HCT116 (cell line): Measurements from ENCODE around the gene ZNRF2. TPM values are rescaled to one million over a fixed set of nuclear protein-coding genes. Genes with fewer than 3 reads are reported as not detected.

Experiments used
- ATAC-seq: fragments of 200-7000 bp; cut with Tn5 transposase; 2 replicates; pipeline ENCODE4 v1.9.1; 2020; ENCODE audit warnings: mild to moderate bottlenecking, moderate library complexity
- BruUV-seq: library from RNA; stranded (reverse); fragments of 400-500 nt; replicated peaks from 2 replicates; lab custom pipeline; 2021; lab: Mats Ljungman, UMichigan
- CTCF ChIA-PET: fragments of 300-600 bp; sonication (Branson Sonifier 250); formaldehyde crosslinking; loops from one replicate; lab custom pipeline; 2021; ENCODE audit warnings: antibody characterized with exemption; lab: Charles Lee
- POLR2A ChIA-PET: fragments of 300-600, 350-600 bp; sonication (Branson Sonifier 250); formaldehyde crosslinking; loops from one replicate; lab custom pipeline; 2021; ENCODE audit warnings: antibody characterized with exemption; lab: Charles Lee
- RAD21 ChIA-PET, 2 experiments: fragments of 300-600 bp; sonication (Branson Sonifier 250); formaldehyde crosslinking; loops; one replicate each; lab custom pipeline; 2023; ENCODE audit warnings: low total read pairs in 2 of 2; ENCODE audit not compliant: uncharacterized antibody in 2 of 2, unreplicated experiment in 2 of 2, low non-redundant PET in 1 of 2; lab: Charles Lee
- DNase-seq: peaks from one replicate; pipeline ENCODE4 v3.0.0-alpha.2; 2010; ENCODE audit warnings: low read depth, low spot score
- H2AFZ ChIP-seq: fragments of 200-600 bp; shearing (Covaris generic), sonication (generic); 2 replicates; pipeline ENCODE4 v1.6.1; 2017; ENCODE audit warnings: low read depth, mixed run types, mixed read lengths, antibody characterized with exemption, low read length; ENCODE audit not compliant: poor library complexity, severe bottlenecking
- H3K27ac ChIP-seq: 2 replicates; pipeline ENCODE4 v1.5.1; 2012; ENCODE audit warnings: low read depth, low read length
- H3K27me3 ChIP-seq: fragments of 200-600 bp; sonication (generic); 2 replicates; pipeline ENCODE4 v1.6.1; 2016; ENCODE audit warnings: mixed run types, low read length, mixed read lengths; ENCODE audit not compliant: insufficient read depth
- H3K36me3 ChIP-seq, 2 experiments: fragments of 200-500 bp in 1 of 2; fragments of 200-600 bp in 1 of 2; sonication (Bioruptor generic) in 1 of 2; sonication (generic) in 1 of 2; 2 replicates each; pipeline versions ENCODE4 v1.5.1 to v1.6.1; 2014 to 2016; ENCODE audit warnings: low read length in 2 of 2, inconsistent platforms in 1 of 2, mixed read lengths in 1 of 2, mixed run types in 1 of 2; ENCODE audit not compliant: insufficient read depth in 2 of 2, control insufficient read depth in 1 of 2
- H3K4me1 ChIP-seq, 2 experiments: fragments of 200-600 bp in 1 of 2; sonication (generic) in 1 of 2; 2 replicates each; pipeline versions ENCODE4 v1.5.1 to v1.6.1; 2012 to 2017; ENCODE audit warnings: low read length in 2 of 2, inconsistent platforms in 1 of 2, mild to moderate bottlenecking in 1 of 2, mixed read lengths in 1 of 2, mixed run types in 1 of 2, moderate library complexity in 1 of 2; ENCODE audit not compliant: insufficient read depth in 2 of 2, control insufficient read depth in 1 of 2
- H3K4me2 ChIP-seq: fragments of 200-600 bp; sonication (generic); 2 replicates; pipeline ENCODE4 v1.6.1; 2017; ENCODE audit warnings: mixed run types, low read length, mixed read lengths
- H3K4me3 ChIP-seq, 2 experiments: fragments of 200-600 bp in 1 of 2; sonication (generic) in 1 of 2; replicated peaks in 1 of 2; 2 replicates each; pipeline ENCODE4 v1.5.1; 2011 to 2016; ENCODE audit warnings: low read length in 2 of 2, control low read depth in 1 of 2, low read depth in 1 of 2, mild to moderate bottlenecking in 1 of 2, mixed read lengths in 1 of 2, mixed run types in 1 of 2
- H3K79me2 ChIP-seq: fragments of 200-600 bp; sonication (generic); 2 replicates; pipeline ENCODE4 v1.6.1; 2017; ENCODE audit warnings: mild to moderate bottlenecking, mixed run types, low read length, moderate library complexity, mixed read lengths; ENCODE audit not compliant: insufficient read depth
- H3K9ac ChIP-seq: fragments of 200-600 bp; sonication (generic); 2 replicates; pipeline ENCODE4 v1.6.1; 2016; ENCODE audit warnings: low read length, mixed read lengths
- H3K9me2 ChIP-seq: fragments of 200-600 bp; sonication (generic), shearing (Covaris generic); 2 replicates; pipeline ENCODE4 v1.6.1; 2017; ENCODE audit warnings: mixed run types, mild to moderate bottlenecking, moderate library complexity; ENCODE audit not compliant: insufficient read depth
- H3K9me3 ChIP-seq, 2 experiments: fragments of 200-500 bp in 1 of 2; fragments of 200-600 bp in 1 of 2; sonication (Bioruptor generic) in 1 of 2; sonication (generic) in 1 of 2; 2 replicates each; pipeline ENCODE4 v1.6.1; 2014 to 2017; ENCODE audit warnings: low read length in 2 of 2, mixed read lengths in 2 of 2, inconsistent platforms in 1 of 2, low read depth in 1 of 2, mild to moderate bottlenecking in 1 of 2, mixed run types in 1 of 2, moderate library complexity in 1 of 2; ENCODE audit not compliant: control insufficient read depth in 1 of 2, insufficient read depth in 1 of 2
- H4K20me1 ChIP-seq: fragments of 200-600 bp; sonication (generic), shearing (Covaris generic); 2 replicates; pipeline ENCODE4 v1.6.1; 2017; ENCODE audit warnings: mixed run types, mild to moderate bottlenecking, moderate library complexity; ENCODE audit not compliant: insufficient read depth
- CBX3 ChIP-seq: IDR thresholded peaks from 2 replicates; pipeline ENCODE4 v1.6.1; 2012; ENCODE audit warnings: low read depth
- CEBPB ChIP-seq: IDR thresholded peaks from 2 replicates; pipeline ENCODE4 v1.6.1; 2012; ENCODE audit warnings: low read depth
- ELF1 ChIP-seq: IDR thresholded peaks from 2 replicates; pipeline ENCODE4 v1.6.1; 2012; ENCODE audit warnings: low read depth, borderline replicate concordance
- EZH2 ChIP-seq: fragments of 200-600 bp; sonication (generic); IDR thresholded peaks from 2 replicates; pipeline ENCODE4 v1.6.1; 2017; ENCODE audit warnings: antibody characterized with exemption, mixed run types
- EZH2phosphoT487 ChIP-seq: fragments of 200-600 bp; IDR thresholded peaks from 2 replicates; pipeline ENCODE4 v1.6.1; 2018; ENCODE audit warnings: antibody characterized with exemption, borderline replicate concordance
- FOSL1 ChIP-seq: IDR thresholded peaks from 2 replicates; pipeline ENCODE4 v1.6.1; 2012; ENCODE audit warnings: low read depth
- JUND ChIP-seq: IDR thresholded peaks from 2 replicates; pipeline ENCODE4 v1.6.1; 2012
- MAX ChIP-seq: IDR thresholded peaks from 2 replicates; pipeline ENCODE4 v1.6.1; 2012
- POLR2A ChIP-seq: IDR thresholded peaks from 2 replicates; pipeline ENCODE4 v1.7.0; 2011; ENCODE audit warnings: borderline replicate concordance; ENCODE audit not compliant: insufficient read depth, insufficient read length; ENCODE audit errors: extremely low read depth
- RAD21 ChIP-seq: IDR thresholded peaks from 2 replicates; pipeline ENCODE4 v1.6.1; 2012; ENCODE audit warnings: low read depth, mild to moderate bottlenecking
- REST ChIP-seq: IDR thresholded peaks from 2 replicates; pipeline ENCODE4 v1.6.1; 2012; ENCODE audit warnings: low read depth
- SIN3A ChIP-seq: IDR thresholded peaks from 2 replicates; pipeline ENCODE4 v1.6.1; 2012; ENCODE audit warnings: low read depth
- SP1 ChIP-seq: IDR thresholded peaks from 2 replicates; pipeline ENCODE4 v1.6.1; 2012; ENCODE audit warnings: low read depth
- SRF ChIP-seq: IDR thresholded peaks from 2 replicates; pipeline ENCODE4 v1.6.1; 2012; ENCODE audit warnings: low read depth
- TCF7L2 ChIP-seq: IDR thresholded peaks from 2 replicates; pipeline ENCODE4 v1.7.0; 2011; ENCODE audit warnings: borderline replicate concordance, inconsistent platforms; ENCODE audit not compliant: insufficient read depth, insufficient read length; ENCODE audit errors: extremely low read depth
- ZFX ChIP-seq: fragments of 450-650 bp; IDR thresholded peaks from 2 replicates; pipeline ENCODE4 v1.6.1; 2017
- intact Hi-C: fragments of 100-400 bp; cut with micrococcal nuclease; formaldehyde crosslinking; loops from 2 replicates; pipeline ENCODE4 v1.10.0; 2022
- total RNA-seq: library from RNA; stranded (reverse); gene quantifications from one replicate; pipeline ENCODE4 v1.2.1, GENCODE V29; 2021; ENCODE audit not compliant: unreplicated experiment
- TF ChIP-seq, protein P1 (sequence below): IDR thresholded peaks from 2 replicates; pipeline ENCODE4 v1.6.1; 2011; ENCODE audit warnings: mild to moderate bottlenecking, low read length, moderate library complexity; ENCODE audit not compliant: insufficient replicate concordance; ENCODE audit errors: extremely low read depth
- TF ChIP-seq, protein P2 (sequence below), 3 experiments: fragments of 200-600 bp in 1 of 3; sonication (generic) in 1 of 3; IDR thresholded peaks in 2 of 3; conservative IDR thresholded peaks in 1 of 3; 2 replicates each; pipeline ENCODE4 v1.5.1; 2012 to 2017; ENCODE audit warnings: low read depth in 2 of 3, low read length in 2 of 3, antibody characterized with exemption in 1 of 3, borderline replicate concordance in 1 of 3, control low read depth in 1 of 3, mild to moderate bottlenecking in 1 of 3, mixed read lengths in 1 of 3, mixed run types in 1 of 3, moderate library complexity in 1 of 3; ENCODE audit not compliant: insufficient read depth in 1 of 3
- TF ChIP-seq, protein P3 (sequence below): IDR thresholded peaks from 2 replicates; pipeline ENCODE4 v1.6.1; 2012

Gene ZNRF2
- total RNA-seq, 1 experiment from 2014 or later: 10.2 TPM

DNA sequence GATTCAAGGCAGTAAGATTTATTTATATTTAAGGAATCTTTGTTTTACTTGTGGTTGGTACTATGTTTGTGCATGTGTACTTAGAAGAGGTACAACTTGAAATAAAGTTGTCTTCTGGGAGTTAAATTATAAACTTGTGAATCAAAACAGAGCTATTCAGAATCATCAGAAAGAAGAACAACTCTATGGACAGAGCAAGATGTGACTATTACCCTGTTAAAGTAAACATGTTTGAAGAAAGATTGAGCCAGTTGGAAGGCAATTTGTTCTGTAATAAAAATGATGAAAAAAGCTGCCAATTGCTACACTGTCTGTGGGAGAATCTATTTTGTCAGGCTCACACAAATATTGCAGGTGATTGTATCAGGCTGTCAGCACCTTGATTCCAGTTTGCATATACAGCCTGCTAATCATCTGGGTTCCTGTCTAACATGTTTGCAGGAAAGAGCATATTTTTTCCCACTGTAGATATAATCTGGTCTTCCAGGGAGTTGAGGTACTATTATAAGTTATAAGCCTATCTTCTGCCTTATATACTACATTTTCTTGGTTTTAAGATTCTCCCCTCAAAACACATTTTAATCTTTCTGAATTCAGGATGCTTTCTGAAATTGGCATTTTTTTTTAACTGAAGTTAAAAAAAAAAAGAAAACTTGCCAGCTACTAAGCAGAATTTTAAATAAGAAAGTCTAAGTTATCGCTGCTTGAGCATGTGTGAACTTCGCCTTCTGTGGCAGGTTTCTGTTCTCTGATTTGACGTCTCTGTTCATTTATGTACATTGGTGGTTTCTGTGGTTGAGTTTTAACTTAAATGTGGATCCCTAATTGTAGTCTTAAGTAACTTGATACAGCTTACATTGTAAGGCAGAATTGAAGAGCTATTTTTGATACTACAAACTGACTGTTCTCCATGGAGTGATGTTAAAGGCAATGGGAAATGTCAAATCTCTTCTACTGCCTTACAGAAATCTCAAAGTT, 46.0 kb downstream of the ZNRF2 start:
- Histone ChIP-seq H3K9me3 (no peaks in the 10 kb centered on the region), H3K9ac (no peak overlapping the region), H3K9me2 (no peaks in the 10 kb centered on the region), H3K79me2 (0 out of 2 replicates have a peak, but pooled peaks cover 14% of the 10 kb centered on the region), H4K20me1 (no peaks in the 10 kb centered on the region), H3K36me3 (no peaks in the 10 kb centered on the region), H3K27me3 (no peaks in the 10 kb centered on the region), H2AFZ (no peak overlapping the region), H3K4me3 (no peak overlapping the region), H3K4me1 (0 out of 4 replicates have a peak, but pooled peaks cover 0 to 3% of the 10 kb centered on the region in 2 experiments), H3K4me2 (no peak overlapping the region), H3K27ac (no peak overlapping the region)
- no TSS peak for BruUV-seq
- ATAC-seq (no peak), DNase-seq (no peak)
- ChIA-PET CTCF (no interaction called here), POLR2A (no interaction called here), RAD21 (no interaction called here)
- intact Hi-C loops: no loop called here
- TF ChIP-seq SRF (no peak), ELF1 (no peak), ZFX (no peak), RAD21 (no peak), MAX (no peak), EZH2phosphoT487 (no peak), POLR2A (no peak), REST (no peak), SIN3A (no peak), EZH2 (no peak), TCF7L2 (no peak), CEBPB (no peak), SP1 (no peak), CBX3 (no peak), FOSL1 (no peak), JUND (no peak)
- TF ChIP-seq, protein P1, sequence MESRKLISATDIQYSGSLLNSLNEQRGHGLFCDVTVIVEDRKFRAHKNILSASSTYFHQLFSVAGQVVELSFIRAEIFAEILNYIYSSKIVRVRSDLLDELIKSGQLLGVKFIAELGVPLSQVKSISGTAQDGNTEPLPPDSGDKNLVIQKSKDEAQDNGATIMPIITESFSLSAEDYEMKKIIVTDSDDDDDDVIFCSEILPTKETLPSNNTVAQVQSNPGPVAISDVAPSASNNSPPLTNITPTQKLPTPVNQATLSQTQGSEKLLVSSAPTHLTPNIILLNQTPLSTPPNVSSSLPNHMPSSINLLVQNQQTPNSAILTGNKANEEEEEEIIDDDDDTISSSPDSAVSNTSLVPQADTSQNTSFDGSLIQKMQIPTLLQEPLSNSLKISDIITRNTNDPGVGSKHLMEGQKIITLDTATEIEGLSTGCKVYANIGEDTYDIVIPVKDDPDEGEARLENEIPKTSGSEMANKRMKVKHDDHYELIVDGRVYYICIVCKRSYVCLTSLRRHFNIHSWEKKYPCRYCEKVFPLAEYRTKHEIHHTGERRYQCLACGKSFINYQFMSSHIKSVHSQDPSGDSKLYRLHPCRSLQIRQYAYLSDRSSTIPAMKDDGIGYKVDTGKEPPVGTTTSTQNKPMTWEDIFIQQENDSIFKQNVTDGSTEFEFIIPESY: no peak
- TF ChIP-seq, protein P2, sequence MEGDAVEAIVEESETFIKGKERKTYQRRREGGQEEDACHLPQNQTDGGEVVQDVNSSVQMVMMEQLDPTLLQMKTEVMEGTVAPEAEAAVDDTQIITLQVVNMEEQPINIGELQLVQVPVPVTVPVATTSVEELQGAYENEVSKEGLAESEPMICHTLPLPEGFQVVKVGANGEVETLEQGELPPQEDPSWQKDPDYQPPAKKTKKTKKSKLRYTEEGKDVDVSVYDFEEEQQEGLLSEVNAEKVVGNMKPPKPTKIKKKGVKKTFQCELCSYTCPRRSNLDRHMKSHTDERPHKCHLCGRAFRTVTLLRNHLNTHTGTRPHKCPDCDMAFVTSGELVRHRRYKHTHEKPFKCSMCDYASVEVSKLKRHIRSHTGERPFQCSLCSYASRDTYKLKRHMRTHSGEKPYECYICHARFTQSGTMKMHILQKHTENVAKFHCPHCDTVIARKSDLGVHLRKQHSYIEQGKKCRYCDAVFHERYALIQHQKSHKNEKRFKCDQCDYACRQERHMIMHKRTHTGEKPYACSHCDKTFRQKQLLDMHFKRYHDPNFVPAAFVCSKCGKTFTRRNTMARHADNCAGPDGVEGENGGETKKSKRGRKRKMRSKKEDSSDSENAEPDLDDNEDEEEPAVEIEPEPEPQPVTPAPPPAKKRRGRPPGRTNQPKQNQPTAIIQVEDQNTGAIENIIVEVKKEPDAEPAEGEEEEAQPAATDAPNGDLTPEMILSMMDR (IDR thresholded peaks at IDR 0.05 in 2 of 3, conservative IDR thresholded peaks at IDR 0.05 in 1 of 3; ENCODE audit: borderline replicate concordance in 1 of 3, insufficient read depth in 1 of 3, low read depth in 2 of 3, low read length in 2 of 3): no peak
- TF ChIP-seq, protein P3, sequence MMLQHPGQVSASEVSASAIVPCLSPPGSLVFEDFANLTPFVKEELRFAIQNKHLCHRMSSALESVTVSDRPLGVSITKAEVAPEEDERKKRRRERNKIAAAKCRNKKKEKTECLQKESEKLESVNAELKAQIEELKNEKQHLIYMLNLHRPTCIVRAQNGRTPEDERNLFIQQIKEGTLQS: no peak
